Ishikawa (cell line): ENCODE measurements around the gene TUBA3D.
A peak's percentile ranks its signal among the peaks of the same experiment; 100 is the strongest.

Source experiments
- CEBPB ChIP-seq: IDR thresholded peaks from 2 replicates; pipeline ENCODE4 v1.6.1; 2012
- CREB1 ChIP-seq: IDR thresholded peaks from 2 replicates; pipeline ENCODE4 v1.6.1; 2012; ENCODE audit warnings: low read depth
- EGR1 ChIP-seq: IDR thresholded peaks from 2 replicates; pipeline ENCODE4 v1.6.1; 2012
- EP300 ChIP-seq: IDR thresholded peaks from 2 replicates; pipeline ENCODE4 v1.6.1; 2012; ENCODE audit warnings: borderline replicate concordance
- MAX ChIP-seq: IDR thresholded peaks from 2 replicates; pipeline ENCODE4 v1.6.1; 2012
- NFIC ChIP-seq: IDR thresholded peaks from 2 replicates; pipeline ENCODE4 v1.6.1; 2012
- RAD21 ChIP-seq: IDR thresholded peaks from 2 replicates; pipeline ENCODE4 v1.6.1; 2012; ENCODE audit warnings: low read depth
- TAF1 ChIP-seq: IDR thresholded peaks from 2 replicates; pipeline ENCODE4 v1.6.1; 2012; ENCODE audit warnings: low read depth, mild to moderate bottlenecking
- TCF12 ChIP-seq: IDR thresholded peaks from 2 replicates; pipeline ENCODE4 v1.6.1; 2012; ENCODE audit warnings: low read depth
- TEAD4 ChIP-seq: IDR thresholded peaks from 2 replicates; pipeline ENCODE4 v1.6.1; 2012
- YY1 ChIP-seq: IDR thresholded peaks from 2 replicates; pipeline ENCODE4 v1.6.1; 2012; ENCODE audit warnings: low read depth
- ZBTB7A ChIP-seq: IDR thresholded peaks from 2 replicates; pipeline ENCODE4 v1.6.1; 2012; ENCODE audit warnings: low read depth
- TF ChIP-seq, protein P1 (sequence below): IDR thresholded peaks from 2 replicates; pipeline ENCODE4 v1.6.1; 2012
- TF ChIP-seq, protein P2 (sequence below): IDR thresholded peaks from 2 replicates; pipeline ENCODE4 v1.6.1; 2012; ENCODE audit warnings: low read depth, mild to moderate bottlenecking

Gene TUBA3D

GRCh38 chr2:131475831-131476230 lies at the start of gene TUBA3D:
TUBA3D (plus strand) TSS chr2:131476119; CDS start chr2:131476200, 81 bp downstream.
- TF ChIP-seq NFIC, result no peak
- no peak for TF ChIP-seq RAD21
- no peak for TF ChIP-seq CREB1
- TF ChIP-seq ZBTB7A, result no peak
- TF ChIP-seq EGR1, result no peak
- TF ChIP-seq TAF1, result no peak
- no peak for TF ChIP-seq TCF12
- TF ChIP-seq, protein P1, sequence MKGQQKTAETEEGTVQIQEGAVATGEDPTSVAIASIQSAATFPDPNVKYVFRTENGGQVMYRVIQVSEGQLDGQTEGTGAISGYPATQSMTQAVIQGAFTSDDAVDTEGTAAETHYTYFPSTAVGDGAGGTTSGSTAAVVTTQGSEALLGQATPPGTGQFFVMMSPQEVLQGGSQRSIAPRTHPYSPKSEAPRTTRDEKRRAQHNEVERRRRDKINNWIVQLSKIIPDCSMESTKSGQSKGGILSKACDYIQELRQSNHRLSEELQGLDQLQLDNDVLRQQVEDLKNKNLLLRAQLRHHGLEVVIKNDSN, result no peak
- TF ChIP-seq EP300, result no peak
- TF ChIP-seq, protein P2, sequence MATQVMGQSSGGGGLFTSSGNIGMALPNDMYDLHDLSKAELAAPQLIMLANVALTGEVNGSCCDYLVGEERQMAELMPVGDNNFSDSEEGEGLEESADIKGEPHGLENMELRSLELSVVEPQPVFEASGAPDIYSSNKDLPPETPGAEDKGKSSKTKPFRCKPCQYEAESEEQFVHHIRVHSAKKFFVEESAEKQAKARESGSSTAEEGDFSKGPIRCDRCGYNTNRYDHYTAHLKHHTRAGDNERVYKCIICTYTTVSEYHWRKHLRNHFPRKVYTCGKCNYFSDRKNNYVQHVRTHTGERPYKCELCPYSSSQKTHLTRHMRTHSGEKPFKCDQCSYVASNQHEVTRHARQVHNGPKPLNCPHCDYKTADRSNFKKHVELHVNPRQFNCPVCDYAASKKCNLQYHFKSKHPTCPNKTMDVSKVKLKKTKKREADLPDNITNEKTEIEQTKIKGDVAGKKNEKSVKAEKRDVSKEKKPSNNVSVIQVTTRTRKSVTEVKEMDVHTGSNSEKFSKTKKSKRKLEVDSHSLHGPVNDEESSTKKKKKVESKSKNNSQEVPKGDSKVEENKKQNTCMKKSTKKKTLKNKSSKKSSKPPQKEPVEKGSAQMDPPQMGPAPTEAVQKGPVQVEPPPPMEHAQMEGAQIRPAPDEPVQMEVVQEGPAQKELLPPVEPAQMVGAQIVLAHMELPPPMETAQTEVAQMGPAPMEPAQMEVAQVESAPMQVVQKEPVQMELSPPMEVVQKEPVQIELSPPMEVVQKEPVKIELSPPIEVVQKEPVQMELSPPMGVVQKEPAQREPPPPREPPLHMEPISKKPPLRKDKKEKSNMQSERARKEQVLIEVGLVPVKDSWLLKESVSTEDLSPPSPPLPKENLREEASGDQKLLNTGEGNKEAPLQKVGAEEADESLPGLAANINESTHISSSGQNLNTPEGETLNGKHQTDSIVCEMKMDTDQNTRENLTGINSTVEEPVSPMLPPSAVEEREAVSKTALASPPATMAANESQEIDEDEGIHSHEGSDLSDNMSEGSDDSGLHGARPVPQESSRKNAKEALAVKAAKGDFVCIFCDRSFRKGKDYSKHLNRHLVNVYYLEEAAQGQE, result no peak
- no peak for TF ChIP-seq CEBPB
- TF ChIP-seq MAX, result no peak
- TF ChIP-seq YY1, result no peak

GRCh38 chr2:131426727-131427126 lies 49.2 kb upstream of the TUBA3D start:
- no peak for TF ChIP-seq MAX
- no peak for TF ChIP-seq TEAD4
- TF ChIP-seq TCF12, result no peak
- TF ChIP-seq NFIC, result no peak
- TF ChIP-seq EGR1, result no peak
- TF ChIP-seq RAD21, result no peak
- TF ChIP-seq, protein P2, result no peak
- no peak for TF ChIP-seq TAF1
- TF ChIP-seq YY1, result no peak
- TF ChIP-seq, protein P1, result no peak
- no peak for TF ChIP-seq CREB1
- TF ChIP-seq CEBPB, result no peak

- TF ChIP-seq NFIC, result no peak
- TF ChIP-seq TEAD4, result no peak
- TF ChIP-seq RAD21, result no peak
- TF ChIP-seq MAX, result no peak
- no peak for TF ChIP-seq EGR1
- no peak for TF ChIP-seq EP300
These were observed 44.6 kb upstream of the TUBA3D start for GRCh38 chr2:131431336-131431735.

DNA sequence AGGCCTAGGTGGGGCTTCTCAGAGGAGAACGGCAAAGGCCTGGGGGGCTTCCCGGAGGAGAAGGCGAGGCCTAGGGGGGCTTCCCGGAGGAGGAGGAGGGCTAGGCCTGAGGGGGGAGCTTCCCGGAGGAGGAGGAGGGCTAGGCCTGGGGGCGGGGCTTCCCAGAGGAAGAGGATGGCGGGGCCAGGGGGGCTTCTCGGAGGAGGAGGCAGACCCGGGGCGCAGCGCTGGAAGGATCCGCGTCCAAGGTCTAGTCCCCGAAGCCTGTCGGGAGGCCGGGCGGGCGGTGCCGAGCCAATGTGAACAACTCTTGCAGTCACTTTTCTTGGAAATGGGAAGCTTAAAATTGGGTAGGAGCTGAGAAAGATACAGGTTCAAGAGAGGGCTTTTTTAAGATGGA lies 30.0 kb upstream of the TUBA3D start:
- TF ChIP-seq ZBTB7A, result no peak
- TF ChIP-seq EP300, result no peak
- no peak for TF ChIP-seq YY1

DNA sequence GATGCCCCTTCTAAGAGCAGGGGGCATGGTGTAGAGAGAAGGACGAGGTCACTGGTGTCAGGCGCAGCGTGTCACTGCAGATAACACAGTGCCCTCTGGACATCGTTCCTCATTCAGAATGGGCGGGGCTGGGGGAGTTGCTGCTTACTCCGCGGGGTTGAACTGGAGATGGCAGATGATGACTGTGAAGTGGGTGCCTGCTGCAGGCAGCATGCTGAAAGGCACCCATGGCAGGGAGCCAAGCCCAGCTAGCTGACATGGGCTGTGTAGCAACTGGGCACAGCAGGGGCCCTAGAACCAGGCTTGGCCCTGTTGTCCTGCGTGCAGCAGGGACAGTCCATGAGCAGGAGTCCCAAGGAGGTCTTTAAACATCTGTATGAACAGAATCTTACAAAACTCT lies 4.3 kb upstream of the TUBA3D start:
- 0 out of 2 replicates have a peak, but pooled peaks have one; percentile 15 for TF ChIP-seq NFIC

GRCh38 chr2:131488306-131489205 lies 12.6 kb downstream of the TUBA3D start:
- TF ChIP-seq, protein P2, result peak; percentile 60
- TF ChIP-seq YY1, result no peak
